HS-27A (cell line): ENCODE data around the gene CHGA.

ENCODE experiments used
- DNase-seq: peaks from one replicate; pipeline ENCODE4 v3.0.0-alpha.2; 2012; ENCODE audit warnings: low read depth, missing footprints

CHGA gene

DNA sequence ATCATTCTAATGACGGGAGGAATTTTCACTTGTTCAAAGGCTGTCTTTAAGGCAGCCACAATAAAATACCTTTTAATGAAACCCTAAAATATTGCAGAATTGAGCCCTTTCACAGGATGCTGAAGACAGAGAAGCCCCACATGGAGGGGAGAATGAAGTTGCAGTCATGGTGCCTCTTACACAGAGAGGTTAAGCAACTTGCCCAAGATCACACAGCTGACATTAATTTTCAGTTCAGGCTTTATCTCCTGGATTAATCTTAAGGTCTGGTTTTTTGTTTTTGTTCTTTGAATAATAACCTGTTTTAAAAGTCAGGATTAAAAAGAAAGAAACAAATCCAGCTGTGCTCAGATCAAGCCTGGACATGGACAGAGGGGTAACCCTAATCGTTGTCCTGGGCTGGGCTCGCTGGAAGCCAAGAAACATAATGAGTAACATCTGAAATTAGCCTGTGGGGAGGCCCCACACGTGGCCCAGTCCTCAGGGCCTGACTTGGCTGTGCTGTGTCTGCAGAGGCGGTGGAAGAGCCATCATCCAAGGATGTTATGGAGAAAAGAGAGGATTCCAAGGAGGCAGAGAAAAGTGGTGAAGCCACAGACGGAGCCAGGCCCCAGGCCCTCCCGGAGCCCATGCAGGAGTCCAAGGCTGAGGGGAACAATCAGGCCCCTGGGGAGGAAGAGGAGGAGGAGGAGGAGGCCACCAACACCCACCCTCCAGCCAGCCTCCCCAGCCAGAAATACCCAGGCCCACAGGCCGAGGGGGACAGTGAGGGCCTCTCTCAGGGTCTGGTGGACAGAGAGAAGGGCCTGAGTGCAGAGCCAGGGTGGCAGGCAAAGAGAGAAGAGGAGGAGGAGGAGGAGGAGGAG is 8.0 kb downstream of the CHGA start:
- no peak for DNase-seq

- no peak for DNase-seq
Measured at GRCh38 chr14:92931681-92932447, 8.9 kb downstream of the CHGA start.

DNA sequence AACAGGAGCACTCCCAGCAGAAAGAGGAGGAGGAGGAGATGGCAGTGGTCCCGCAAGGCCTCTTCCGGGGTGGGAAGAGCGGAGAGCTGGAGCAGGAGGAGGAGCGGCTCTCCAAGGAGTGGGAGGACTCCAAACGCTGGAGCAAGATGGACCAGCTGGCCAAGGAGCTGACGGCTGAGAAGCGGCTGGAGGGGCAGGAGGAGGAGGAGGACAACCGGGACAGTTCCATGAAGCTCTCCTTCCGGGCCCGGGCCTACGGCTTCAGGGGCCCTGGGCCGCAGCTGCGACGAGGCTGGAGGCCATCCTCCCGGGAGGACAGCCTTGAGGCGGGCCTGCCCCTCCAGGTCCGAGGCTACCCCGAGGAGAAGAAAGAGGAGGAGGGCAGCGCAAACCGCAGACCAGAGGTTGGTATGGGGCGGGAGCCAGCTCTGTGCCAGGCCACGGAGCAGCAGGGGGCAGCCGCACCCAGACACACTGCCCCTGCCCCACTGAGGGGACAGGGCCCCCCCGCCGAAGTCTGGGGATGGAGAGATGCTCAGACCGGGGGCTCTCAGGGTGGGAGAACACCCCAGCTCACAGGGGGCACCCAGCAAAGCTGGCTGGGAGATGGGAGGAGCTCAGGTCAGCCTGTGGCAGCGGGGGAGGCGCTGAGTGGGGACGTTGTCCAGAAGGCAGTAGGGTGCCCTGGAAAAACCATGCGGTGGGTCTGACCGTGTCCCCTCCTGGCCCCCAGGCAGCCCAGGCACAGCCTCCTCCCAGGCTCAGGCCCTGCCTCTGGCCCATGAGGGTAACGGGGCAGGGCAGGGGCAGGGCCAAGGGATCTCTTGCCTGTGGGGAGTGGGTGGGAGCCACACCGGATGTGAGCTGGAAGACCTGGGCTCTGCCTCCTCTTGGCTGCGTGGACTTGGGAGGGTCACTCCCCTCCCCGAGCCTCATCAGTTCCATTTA is 9.8 kb downstream of the CHGA start:
- no peak for DNase-seq

DNA sequence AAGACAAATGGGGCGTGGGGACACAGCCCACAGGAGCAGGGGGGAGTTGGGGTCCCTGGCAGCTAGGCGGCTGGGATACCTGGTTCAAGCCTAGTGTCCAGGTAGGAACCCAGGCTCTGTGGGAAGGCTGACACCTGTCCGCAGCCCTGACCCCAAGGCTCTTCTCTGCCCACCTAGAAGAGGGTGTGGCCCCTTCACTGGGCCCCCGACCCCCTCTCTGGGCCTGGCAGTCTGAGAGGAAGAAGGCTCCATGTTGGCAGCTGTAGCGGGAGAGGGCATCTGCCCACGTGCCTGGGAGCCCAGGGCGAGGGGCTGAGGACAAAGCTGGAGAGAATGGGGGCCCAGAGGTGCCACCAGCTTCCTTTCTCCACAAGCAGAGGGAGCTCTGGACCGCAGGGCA is 10.5 kb downstream of the CHGA start:
- no peak for DNase-seq

- DNase-seq: no peak
Measured at GRCh38 chr14:92934196-92935085, 11.5 kb downstream of the CHGA start.

- DNase-seq: no peak
Measured at GRCh38 chr14:92935446-92935845, 12.5 kb downstream of the CHGA start.

- no peak for DNase-seq
Measured at GRCh38 chr14:92936085-92936484, 13.1 kb downstream of the CHGA start.

GRCh38 chr14:92937051-92937937 is 14.3 kb downstream of the CHGA start:
- no peak for DNase-seq

- DNase-seq: no peak
Measured at GRCh38 chr14:92938235-92938875, 15.4 kb downstream of the CHGA start.

GRCh38 chr14:92938890-92939671 is 16.1 kb downstream of the CHGA start:
- no peak for DNase-seq

GRCh38 chr14:92939699-92940098 is 16.7 kb downstream of the CHGA start:
- DNase-seq: no peak

GRCh38 chr14:92940543-92940942 is 17.6 kb downstream of the CHGA start:
- DNase-seq: no peak

- no peak for DNase-seq
Measured at GRCh38 chr14:92941531-92941930, 18.6 kb downstream of the CHGA start.

DNA sequence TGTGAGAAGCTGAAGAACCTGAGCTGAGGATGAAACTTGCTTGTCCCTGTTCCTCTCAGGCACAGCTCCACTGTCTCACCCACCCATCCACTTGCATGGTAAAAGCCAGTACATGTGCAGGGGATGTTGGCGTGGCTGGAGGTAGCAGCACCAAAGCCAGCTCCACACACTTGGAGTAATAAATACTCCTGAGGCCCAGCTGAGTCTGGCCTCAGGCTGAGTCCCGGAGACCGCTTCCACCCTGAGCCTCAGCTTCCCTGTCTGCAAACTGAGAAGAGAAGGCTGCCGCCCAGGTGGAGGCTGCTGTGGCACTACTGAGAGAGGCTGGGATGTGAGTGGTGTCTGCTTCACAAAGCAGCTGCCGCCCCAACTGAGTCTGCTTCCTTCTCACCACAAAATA is 19.2 kb downstream of the CHGA start:
- no peak for DNase-seq

- DNase-seq: no peak
Measured at GRCh38 chr14:92942576-92942975, 19.6 kb downstream of the CHGA start.

DNA sequence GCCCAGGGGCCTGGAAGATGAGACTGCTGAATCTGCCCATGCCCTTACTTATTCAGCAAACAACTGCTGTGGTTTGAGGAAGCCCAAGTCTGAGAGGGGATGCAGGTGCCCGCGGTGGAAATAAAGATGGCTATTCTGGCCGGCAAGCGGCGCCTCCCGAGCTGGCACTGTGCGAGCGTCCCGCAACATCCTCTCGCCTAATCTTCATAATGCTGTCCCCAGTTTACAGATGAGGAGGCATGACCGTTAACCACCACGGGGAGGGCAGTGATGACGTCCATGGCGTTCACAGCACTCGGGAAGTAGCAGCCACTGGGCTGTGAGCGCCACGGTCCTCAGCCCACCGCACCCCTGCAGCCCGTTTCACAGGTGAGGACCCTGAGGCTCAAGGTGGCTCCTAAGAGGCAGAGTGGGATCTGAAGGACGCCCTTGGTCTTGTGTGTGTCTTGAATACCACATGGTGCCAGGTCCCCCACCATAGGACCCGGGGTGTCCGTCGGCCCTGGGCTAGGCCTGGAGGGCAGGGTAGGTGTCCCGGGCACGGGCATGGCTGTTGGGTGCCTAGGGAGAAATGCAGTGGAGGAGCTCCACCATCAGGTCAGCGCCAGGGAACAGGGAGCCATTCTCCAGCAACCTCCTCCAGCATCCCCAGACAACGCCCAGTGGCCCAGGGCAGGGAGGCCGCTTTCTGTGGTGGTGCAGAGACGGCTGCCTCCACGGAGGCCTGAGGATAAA is 20.2 kb downstream of the CHGA start:
- DNase-seq: no peak

DNA sequence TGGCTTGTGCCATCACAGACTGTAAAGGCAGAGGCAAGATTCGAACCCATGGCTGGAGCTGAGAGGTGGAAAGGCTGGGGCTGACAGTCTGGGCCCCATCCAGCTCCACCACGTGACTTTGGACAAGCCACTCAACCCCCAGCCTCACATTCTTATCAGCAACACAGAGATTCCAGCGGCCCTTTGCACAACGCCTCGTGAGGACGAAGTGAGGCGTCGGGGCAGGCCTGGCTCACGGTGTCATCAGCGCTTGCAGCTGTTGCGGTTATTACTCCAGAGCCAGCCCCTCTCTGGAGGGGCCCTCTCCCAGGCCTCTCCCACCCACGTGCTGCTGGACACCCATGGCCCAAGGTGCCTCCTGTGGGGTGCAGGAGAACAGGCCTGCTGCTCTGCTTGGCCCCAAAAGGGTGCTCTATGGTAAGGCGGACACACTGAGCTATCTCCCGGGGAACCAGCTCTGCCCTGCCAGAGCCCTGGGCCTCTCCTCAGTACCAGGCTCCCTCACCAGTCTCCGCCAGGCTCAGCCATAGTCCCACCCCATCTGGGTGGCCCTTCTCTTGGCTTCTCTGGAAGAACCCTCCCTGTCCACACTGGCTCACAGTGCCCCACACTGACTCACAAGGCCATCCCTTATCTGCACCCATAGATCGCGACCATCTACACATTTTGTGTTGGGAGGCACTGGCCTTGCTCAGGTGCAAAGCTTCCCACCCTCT is 21.1 kb downstream of the CHGA start:
- DNase-seq: no peak
